GM12878 (cell line): Measurements from ENCODE around the gene SPTBN1. TPM values are rescaled to one million over a fixed set of nuclear protein-coding genes. Genes with fewer than 3 reads are reported as not detected.
A peak's percentile ranks its signal among the peaks of the same experiment; 100 is the strongest.

Experiments
- ATAC-seq: fragments of 200-7000 bp; cut with Tn5 transposase; 3 replicates; pipeline ENCODE4 v1.9.1; 2020; ENCODE audit warnings: mild to moderate bottlenecking, moderate library complexity
- BruUV-seq: library from RNA; stranded (reverse); fragments of 400-500 nt; replicated peaks from 2 replicates; lab custom pipeline; 2021; lab: Mats Ljungman, UMichigan
- CTCF ChIA-PET: fragments of 300-600 bp; sonication (Branson Sonifier 250); formaldehyde crosslinking; extraction: SDS; loops from one replicate; lab custom pipeline; 2021; ENCODE audit warnings: inconsistent platforms; lab: Yijun Ruan, JAX
- POLR2A ChIA-PET: fragments of 350-600 bp; formaldehyde crosslinking; extraction: SDS; loops from one replicate; lab custom pipeline; 2021; ENCODE audit warnings: inconsistent platforms; lab: Charles Lee
- RAD21 ChIA-PET: fragments of 300-600 bp; sonication (Branson Sonifier 250); formaldehyde crosslinking; loops from one replicate; lab custom pipeline; 2023; ENCODE audit warnings: antibody characterized with exemption; ENCODE audit not compliant: unreplicated experiment; lab: Charles Lee
- SMC1A ChIA-PET: fragments of 300-600 bp; sonication (Branson Sonifier 250); formaldehyde crosslinking; loops from one replicate; lab custom pipeline; 2023; ENCODE audit not compliant: unreplicated experiment, uncharacterized antibody; lab: Charles Lee
- DNase-seq: peaks from one replicate; pipeline ENCODE4 v3.0.0-alpha.2; 2011; ENCODE audit warnings: low read depth, low spot score
- FAIRE-seq: peaks from 3 replicates; lab custom pipeline; 2011; peaks lifted over from hg19 to GRCh38; lab: Jason Lieb, UNC
- H2AFZ ChIP-seq: 2 replicates; pipeline ENCODE4 v1.6.0; 2011; ENCODE audit warnings: low read depth, low read length, control low read depth; ENCODE audit not compliant: control insufficient read depth
- H3K27ac ChIP-seq: 2 replicates; pipeline ENCODE4 v1.5.1; 2011; ENCODE audit warnings: control low read depth; ENCODE audit not compliant: control insufficient read depth, insufficient read depth
- H3K27me3 ChIP-seq, 2 experiments: replicated peaks in 1 of 2; 2 replicates each; pipeline versions ENCODE4 v1.6.0 to v1.6.1; 2011; ENCODE audit warnings: low read length in 1 of 2; ENCODE audit not compliant: control insufficient read depth in 2 of 2, insufficient read depth in 2 of 2
- H3K36me3 ChIP-seq, 2 experiments: 2 replicates each; pipeline ENCODE4 v1.5.1; 2011; ENCODE audit warnings: low read length in 1 of 2; ENCODE audit not compliant: control insufficient read depth in 2 of 2, insufficient read depth in 2 of 2
- H3K4me1 ChIP-seq: 2 replicates; pipeline ENCODE4 v1.6.1; 2011; ENCODE audit warnings: mild to moderate bottlenecking, low read length, moderate library complexity, mixed read lengths; ENCODE audit not compliant: control insufficient read depth, insufficient read depth
- H3K4me2 ChIP-seq: 2 replicates; pipeline ENCODE4 v1.6.0; 2011; ENCODE audit warnings: control low read depth; ENCODE audit not compliant: control insufficient read depth, insufficient read depth
- H3K4me3 ChIP-seq: fragments of 200-600 bp; sonication (generic); 2 replicates; pipeline ENCODE4 v1.5.1; 2016
- H3K79me2 ChIP-seq: 2 replicates; pipeline ENCODE4 v1.6.0; 2011; ENCODE audit warnings: low read length; ENCODE audit not compliant: control insufficient read depth, insufficient read depth
- H3K9ac ChIP-seq: 2 replicates; pipeline ENCODE4 v1.8.0; 2011; ENCODE audit warnings: low read length, control low read depth, mixed read lengths; ENCODE audit not compliant: control insufficient read depth, insufficient read depth
- H3K9me3 ChIP-seq: replicated peaks from 3 replicates; pipeline ENCODE4 v1.5.1; 2011; ENCODE audit warnings: mild to moderate bottlenecking, low read length; ENCODE audit not compliant: control insufficient read depth, insufficient read depth
- H4K20me1 ChIP-seq: 2 replicates; pipeline ENCODE4 v1.6.0; 2011; ENCODE audit not compliant: control insufficient read depth, insufficient read depth
- ATF7 ChIP-seq: fragments of 450-650 bp; IDR thresholded peaks from 2 replicates; pipeline ENCODE4 v1.6.1; 2016; ENCODE audit warnings: low read depth, mild to moderate bottlenecking
- CBX3 ChIP-seq: fragments of 200-600 bp; sonication (generic); IDR thresholded peaks from 2 replicates; pipeline ENCODE4 v1.6.1; 2016; ENCODE audit warnings: low read depth, borderline replicate concordance
- CHD4 ChIP-seq: fragments of 200-600 bp; sonication (generic); IDR thresholded peaks from 2 replicates; pipeline ENCODE4 v1.6.1; 2016; ENCODE audit warnings: mild to moderate bottlenecking
- MEF2B ChIP-seq: fragments of 450-650 bp; IDR thresholded peaks from 2 replicates; pipeline ENCODE4 v1.6.1; 2018; ENCODE audit warnings: mild to moderate bottlenecking, moderate library complexity; ENCODE audit not compliant: partially characterized antibody, poor library complexity, severe bottlenecking
- NBN ChIP-seq: fragments of 450-650 bp; IDR thresholded peaks from 2 replicates; pipeline ENCODE4 v1.6.1; 2016
- NFXL1 ChIP-seq: fragments of 450-650 bp; IDR thresholded peaks from 2 replicates; pipeline ENCODE4 v1.6.1; 2017; ENCODE audit warnings: antibody characterized with exemption, mild to moderate bottlenecking, borderline replicate concordance
- NFYB ChIP-seq: IDR thresholded peaks from 2 replicates; pipeline ENCODE4 v1.6.1; 2011; ENCODE audit warnings: low read depth, mild to moderate bottlenecking, low read length, improper control_type of control experiment, moderate library complexity; ENCODE audit not compliant: insufficient read depth
- SIN3A ChIP-seq: IDR thresholded peaks from 2 replicates; pipeline ENCODE4 v1.6.1; 2012; ENCODE audit warnings: low read depth, low read length, improper control_type of control experiment
- SREBF1 ChIP-seq: IDR thresholded peaks from 2 replicates; pipeline ENCODE4 v1.6.1; 2012; ENCODE audit warnings: mild to moderate bottlenecking, low read length
- SRF ChIP-seq, 2 experiments: IDR thresholded peaks; 2 replicates each; pipeline ENCODE4 v1.6.1; 2011; ENCODE audit warnings: low read depth in 2 of 2, low read length in 2 of 2, mild to moderate bottlenecking in 1 of 2, moderate library complexity in 1 of 2
- TBL1XR1 ChIP-seq: IDR thresholded peaks from 2 replicates; pipeline ENCODE4 v1.6.1; 2012; ENCODE audit warnings: low read depth, low read length, improper control_type of control experiment
- TCF7 ChIP-seq: IDR thresholded peaks from 2 replicates; pipeline ENCODE4 v1.6.1; 2014; ENCODE audit warnings: antibody characterized with exemption, borderline replicate concordance
- ZNF217 ChIP-seq: fragments of 450-650 bp; IDR thresholded peaks from 2 replicates; pipeline ENCODE4 v1.6.1; 2017; ENCODE audit warnings: antibody characterized with exemption, mild to moderate bottlenecking
- ZSCAN29 ChIP-seq: fragments of 450-650 bp; IDR thresholded peaks from 2 replicates; pipeline ENCODE4 v1.6.1; 2017; ENCODE audit warnings: mild to moderate bottlenecking, moderate library complexity
- WGBS: methylation state at CpG from one replicate; pipeline ENCODE4 v1.1.6; 2016; ENCODE audit warnings: low lambda C conversion rate; ENCODE audit not compliant: insufficient replicate concordance, insufficient coverage; ENCODE audit errors: missing lambda C conversion rate; 5-methylcytosine and 5-hydroxymethylcytosine counted together
- in situ Hi-C: fragments of 300-500 bp; cut with MboI; formaldehyde crosslinking; loops from 9 replicates; pipeline ENCODE4 v1.14.3; 2018; ENCODE audit warnings: mixed read lengths
- intact Hi-C: fragments of 100-400 bp; cut with micrococcal nuclease; formaldehyde crosslinking; loops from one replicate; pipeline ENCODE4 v1.14.2; 2022; ENCODE audit not compliant: unreplicated experiment
- polyA plus RNA-seq, 11 experiments: library from polyadenylated mRNA; depleted of rRNA in 4 of 11; unstranded in 6 of 11; stranded (reverse) in 5 of 11; fragments of >200 nt; fragmentation: Nextera tagmentation in 4 of 11; fragmentation: Illumina TruSeq in 1 of 11; extraction: Ambion mirVana in 4 of 11; extraction: Trizol in 1 of 11; gene quantifications; 1 replicate in 1 of 11; 2 replicates in 10 of 11; pipeline versions ENCODE4 v1.2.1 to v1.2.3, GENCODE V29; 2011 to 2016; ENCODE audit warnings: inconsistent platforms in 2 of 11, missing spikeins in 2 of 11, low read depth in 1 of 11
- total RNA-seq, 4 experiments: library from RNA; depleted of rRNA in 3 of 4; stranded (reverse); fragments of >200 nt in 3 of 4; fragmentation: Illumina TruSeq in 1 of 4; extraction: Trizol in 1 of 4; gene quantifications; 2 replicates each; pipeline versions ENCODE4 v1.2.1 to v1.2.3, GENCODE V29; 2013 to 2021
- TF ChIP-seq, protein P1 (sequence below): IDR thresholded peaks from 2 replicates; pipeline ENCODE4 v1.6.1; 2011; ENCODE audit warnings: mild to moderate bottlenecking, low read depth, low read length, moderate library complexity; ENCODE audit not compliant: insufficient replicate concordance
- TF ChIP-seq, protein P2 (sequence below): fragments of 450-650 bp; conservative IDR thresholded peaks from 2 replicates; pipeline ENCODE4 v1.6.1; 2017; ENCODE audit warnings: mild to moderate bottlenecking, moderate library complexity
- TF ChIP-seq, protein P3 (sequence below): fragments of 450-650 bp; IDR thresholded peaks from 2 replicates; pipeline ENCODE4 v1.6.1; 2017; ENCODE audit warnings: mild to moderate bottlenecking, low read depth, inconsistent platforms; ENCODE audit not compliant: poor library complexity, severe bottlenecking
- TF ChIP-seq, protein P4 (sequence below): fragments of 450-650 bp; IDR thresholded peaks from 2 replicates; pipeline ENCODE4 v1.6.1; 2017; ENCODE audit warnings: low read depth, mild to moderate bottlenecking, moderate library complexity

The SPTBN1 gene
- total and polyA plus RNA-seq, 10 of the 15 experiments (the other 5 are each of a cell fraction or from before 2014, with no cell fraction given), result 20.6 to 154 (median 76.7) TPM

DNA sequence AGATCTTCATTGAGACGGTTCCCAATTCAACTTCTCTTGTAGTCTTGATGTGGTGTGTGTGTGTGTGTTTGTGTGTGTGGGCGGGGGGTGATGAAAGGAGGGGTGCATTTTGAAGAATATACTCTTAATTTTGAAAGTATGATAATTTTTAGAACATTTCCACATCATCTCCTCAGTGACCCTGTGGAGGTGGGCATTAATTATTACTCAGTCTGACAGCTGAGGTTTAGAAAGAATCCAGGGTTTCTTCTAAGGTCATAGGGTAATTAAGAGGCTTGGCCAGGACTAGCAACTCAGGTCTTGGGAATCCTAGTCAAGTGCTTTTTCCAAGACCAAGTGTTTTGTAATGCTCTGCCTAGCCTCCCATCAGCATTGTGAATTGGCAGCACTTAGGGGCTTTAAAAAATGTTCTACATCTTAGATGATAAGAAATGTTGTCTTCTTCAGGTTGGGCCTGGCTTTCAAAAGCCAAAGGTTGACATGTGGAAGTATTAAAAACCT lies 100.5 kb downstream of the SPTBN1 start:
- H3K79me2 ChIP-seq, result peaks cover 40% of the 10 kb centered on the region
- no TSS peak for BruUV-seq
- no peaks in the 10 kb centered on the region for H3K9me3 ChIP-seq
- no peaks in the 10 kb centered on the region for H4K20me1 ChIP-seq
- H2AFZ ChIP-seq, result no peak overlapping the region
- WGBS, result 92% methylated on average over 2 of the region's 2 CpGs
- H3K4me2 ChIP-seq, result peak overlapping the region; percentile 91; the same call in 1 of the 2 replicates
- intact Hi-C loops, result no loop called here
- no peak overlapping the region for H3K9ac ChIP-seq
- ChIA-PET POLR2A (interaction anchor here (5.6 to 14.4 kb wide), 2 partner anchors 18 to 33 kb away, joined by 43 to 504 read pairs; no protein-coding TSS in a partner anchor), RAD21 (interaction anchor here (1.2 to 10.8 kb wide), 6 partner anchors 9 to 148 kb away, joined by 3 to 195 read pairs (median 96); no protein-coding TSS in a partner anchor), SMC1A (interaction anchor here (1.0 to 21.8 kb wide), 8 partner anchors 10 to 77 kb away, joined by 3 to 569 read pairs (median 19); no protein-coding TSS in a partner anchor), CTCF (interaction anchor here (1.1 to 2.2 kb wide), 3 partner anchors 9 to 96 kb away, joined by 3 to 10 read pairs (median 3); no protein-coding TSS in a partner anchor)
- no peaks in the 10 kb centered on the region for H3K36me3 ChIP-seq
- H3K4me1 ChIP-seq, result peaks cover 15% of the 10 kb centered on the region
- no peak overlapping the region for H3K27ac ChIP-seq
- no peak overlapping the region for H3K4me3 ChIP-seq
- no peak for DNase-seq
- no peaks in the 10 kb centered on the region for H3K27me3 ChIP-seq
- in situ Hi-C loops, result no loop called here
- FAIRE-seq, result no peak
- no peak for ATAC-seq
- TF ChIP-seq SRF (IDR thresholded peaks at IDR 0.05; ENCODE audit: low read depth in 2 of 2, low read length in 2 of 2), result no peak
- 0 out of 2 replicates have a peak, but pooled peaks have one; percentile 27 for TF ChIP-seq ATF7
- TF ChIP-seq, protein P1, sequence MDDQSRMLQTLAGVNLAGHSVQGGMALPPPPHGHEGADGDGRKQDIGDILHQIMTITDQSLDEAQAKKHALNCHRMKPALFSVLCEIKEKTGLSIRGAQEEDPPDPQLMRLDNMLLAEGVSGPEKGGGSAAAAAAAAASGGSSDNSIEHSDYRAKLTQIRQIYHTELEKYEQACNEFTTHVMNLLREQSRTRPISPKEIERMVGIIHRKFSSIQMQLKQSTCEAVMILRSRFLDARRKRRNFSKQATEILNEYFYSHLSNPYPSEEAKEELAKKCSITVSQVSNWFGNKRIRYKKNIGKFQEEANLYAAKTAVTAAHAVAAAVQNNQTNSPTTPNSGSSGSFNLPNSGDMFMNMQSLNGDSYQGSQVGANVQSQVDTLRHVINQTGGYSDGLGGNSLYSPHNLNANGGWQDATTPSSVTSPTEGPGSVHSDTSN, result no peak
- no peak for TF ChIP-seq SREBF1
- TF ChIP-seq TBL1XR1, result no peak
- TF ChIP-seq, protein P2, sequence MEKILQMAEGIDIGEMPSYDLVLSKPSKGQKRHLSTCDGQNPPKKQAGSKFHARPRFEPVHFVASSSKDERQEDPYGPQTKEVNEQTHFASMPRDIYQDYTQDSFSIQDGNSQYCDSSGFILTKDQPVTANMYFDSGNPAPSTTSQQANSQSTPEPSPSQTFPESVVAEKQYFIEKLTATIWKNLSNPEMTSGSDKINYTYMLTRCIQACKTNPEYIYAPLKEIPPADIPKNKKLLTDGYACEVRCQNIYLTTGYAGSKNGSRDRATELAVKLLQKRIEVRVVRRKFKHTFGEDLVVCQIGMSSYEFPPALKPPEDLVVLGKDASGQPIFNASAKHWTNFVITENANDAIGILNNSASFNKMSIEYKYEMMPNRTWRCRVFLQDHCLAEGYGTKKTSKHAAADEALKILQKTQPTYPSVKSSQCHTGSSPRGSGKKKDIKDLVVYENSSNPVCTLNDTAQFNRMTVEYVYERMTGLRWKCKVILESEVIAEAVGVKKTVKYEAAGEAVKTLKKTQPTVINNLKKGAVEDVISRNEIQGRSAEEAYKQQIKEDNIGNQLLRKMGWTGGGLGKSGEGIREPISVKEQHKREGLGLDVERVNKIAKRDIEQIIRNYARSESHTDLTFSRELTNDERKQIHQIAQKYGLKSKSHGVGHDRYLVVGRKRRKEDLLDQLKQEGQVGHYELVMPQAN, result no peak
- TF ChIP-seq, protein P3, sequence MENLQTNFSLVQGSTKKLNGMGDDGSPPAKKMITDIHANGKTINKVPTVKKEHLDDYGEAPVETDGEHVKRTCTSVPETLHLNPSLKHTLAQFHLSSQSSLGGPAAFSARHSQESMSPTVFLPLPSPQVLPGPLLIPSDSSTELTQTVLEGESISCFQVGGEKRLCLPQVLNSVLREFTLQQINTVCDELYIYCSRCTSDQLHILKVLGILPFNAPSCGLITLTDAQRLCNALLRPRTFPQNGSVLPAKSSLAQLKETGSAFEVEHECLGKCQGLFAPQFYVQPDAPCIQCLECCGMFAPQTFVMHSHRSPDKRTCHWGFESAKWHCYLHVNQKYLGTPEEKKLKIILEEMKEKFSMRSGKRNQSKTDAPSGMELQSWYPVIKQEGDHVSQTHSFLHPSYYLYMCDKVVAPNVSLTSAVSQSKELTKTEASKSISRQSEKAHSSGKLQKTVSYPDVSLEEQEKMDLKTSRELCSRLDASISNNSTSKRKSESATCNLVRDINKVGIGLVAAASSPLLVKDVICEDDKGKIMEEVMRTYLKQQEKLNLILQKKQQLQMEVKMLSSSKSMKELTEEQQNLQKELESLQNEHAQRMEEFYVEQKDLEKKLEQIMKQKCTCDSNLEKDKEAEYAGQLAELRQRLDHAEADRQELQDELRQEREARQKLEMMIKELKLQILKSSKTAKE, result no peak
- no peak for TF ChIP-seq MEF2B
- no peak for TF ChIP-seq TCF7
- TF ChIP-seq ZNF217, result no peak
- no peak for TF ChIP-seq NFXL1
- no peak for TF ChIP-seq ZSCAN29
- no peak for TF ChIP-seq NFYB
- TF ChIP-seq, protein P4, sequence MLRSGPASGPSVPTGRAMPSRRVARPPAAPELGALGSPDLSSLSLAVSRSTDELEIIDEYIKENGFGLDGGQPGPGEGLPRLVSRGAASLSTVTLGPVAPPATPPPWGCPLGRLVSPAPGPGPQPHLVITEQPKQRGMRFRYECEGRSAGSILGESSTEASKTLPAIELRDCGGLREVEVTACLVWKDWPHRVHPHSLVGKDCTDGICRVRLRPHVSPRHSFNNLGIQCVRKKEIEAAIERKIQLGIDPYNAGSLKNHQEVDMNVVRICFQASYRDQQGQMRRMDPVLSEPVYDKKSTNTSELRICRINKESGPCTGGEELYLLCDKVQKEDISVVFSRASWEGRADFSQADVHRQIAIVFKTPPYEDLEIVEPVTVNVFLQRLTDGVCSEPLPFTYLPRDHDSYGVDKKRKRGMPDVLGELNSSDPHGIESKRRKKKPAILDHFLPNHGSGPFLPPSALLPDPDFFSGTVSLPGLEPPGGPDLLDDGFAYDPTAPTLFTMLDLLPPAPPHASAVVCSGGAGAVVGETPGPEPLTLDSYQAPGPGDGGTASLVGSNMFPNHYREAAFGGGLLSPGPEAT, result no peak
- no peak for TF ChIP-seq CBX3
- no peak for TF ChIP-seq NBN
- TF ChIP-seq CHD4, result no peak
- TF ChIP-seq SIN3A, result no peak
